Keratinocyte (primary cell): ENCODE measurements around the gene DPH2. TPM values are rescaled to one million over a fixed set of nuclear protein-coding genes. Genes with fewer than 3 reads are reported as not detected.

ENCODE experiments used
- DNase-seq: peaks from one replicate; pipeline ENCODE4 v3.0.0-alpha.2; 2011; ENCODE audit warnings: low read depth, missing footprints, low spot score
- FAIRE-seq: peaks from 2 replicates; lab custom pipeline; 2011; peaks lifted over from hg19 to GRCh38; lab: Jason Lieb, UNC
- H2AFZ ChIP-seq: 2 replicates; pipeline ENCODE4 v1.6.0; 2012; ENCODE audit warnings: low read length, control low read depth, inconsistent platforms; ENCODE audit not compliant: control insufficient read depth
- H3K27ac ChIP-seq: 2 replicates; pipeline ENCODE4 v1.5.1; 2011; ENCODE audit warnings: low read length; ENCODE audit not compliant: control insufficient read depth, insufficient read depth
- H3K27me3 ChIP-seq: 3 replicates; pipeline ENCODE4 v1.6.0; 2011; ENCODE audit warnings: low read length; ENCODE audit not compliant: control insufficient read depth, insufficient read depth; ENCODE audit errors: extremely low read depth
- H3K36me3 ChIP-seq, 2 experiments: 2 replicates in 1 of 2; 3 replicates in 1 of 2; pipeline ENCODE4 v1.5.1; 2011; ENCODE audit warnings: low read length in 2 of 2, mild to moderate bottlenecking in 1 of 2; ENCODE audit not compliant: control insufficient read depth in 2 of 2, insufficient read depth in 2 of 2; ENCODE audit errors: extremely low read depth in 1 of 2
- H3K4me1 ChIP-seq: 3 replicates; pipeline ENCODE4 v1.5.1; 2011; ENCODE audit warnings: low read length; ENCODE audit not compliant: control insufficient read depth, insufficient read depth; ENCODE audit errors: extremely low read depth
- H3K4me2 ChIP-seq: 3 replicates; pipeline ENCODE4 v1.6.0; 2011; ENCODE audit warnings: low read depth, low read length; ENCODE audit not compliant: control insufficient read depth, insufficient read depth; ENCODE audit errors: extremely low read depth
- H3K4me3 ChIP-seq, 3 experiments: fragments of 200-600 bp in 1 of 3; sonication (generic) in 1 of 3; 2 replicates in 2 of 3; 3 replicates in 1 of 3; pipeline ENCODE4 v1.5.1; 2011 to 2016; ENCODE audit warnings: low read length in 3 of 3, mild to moderate bottlenecking in 3 of 3, control low read depth in 2 of 3, inconsistent platforms in 1 of 3, low read depth in 1 of 3, mixed read lengths in 1 of 3, mixed run types in 1 of 3, moderate library complexity in 1 of 3; ENCODE audit not compliant: control insufficient read depth in 2 of 3, insufficient read depth in 2 of 3; ENCODE audit errors: extremely low read depth in 1 of 3
- H3K79me2 ChIP-seq: 2 replicates; pipeline ENCODE4 v1.6.0; 2012; ENCODE audit warnings: low read length; ENCODE audit not compliant: control insufficient read depth, insufficient read depth
- H3K9ac ChIP-seq: 3 replicates; pipeline ENCODE4 v1.6.0; 2011; ENCODE audit warnings: low read length; ENCODE audit not compliant: control insufficient read depth, insufficient read depth; ENCODE audit errors: extremely low read depth
- H3K9me1 ChIP-seq: 3 replicates; pipeline ENCODE4 v1.6.0; 2011; ENCODE audit warnings: low read length; ENCODE audit not compliant: control insufficient read depth, insufficient read depth; ENCODE audit errors: extremely low read depth
- H3K9me3 ChIP-seq: 2 replicates; pipeline ENCODE4 v1.5.1; 2012; ENCODE audit warnings: low read depth, low read length; ENCODE audit not compliant: control insufficient read depth
- H4K20me1 ChIP-seq: 3 replicates; pipeline ENCODE4 v1.6.0; 2011; ENCODE audit warnings: low read length; ENCODE audit not compliant: control insufficient read depth, insufficient read depth; ENCODE audit errors: extremely low read depth
- CTCF ChIP-seq, 3 experiments: IDR thresholded peaks in 1 of 3; conservative IDR thresholded peaks in 1 of 3; optimal IDR thresholded peaks in 1 of 3; 2 replicates in 2 of 3; 3 replicates in 1 of 3; pipeline versions ENCODE3 to v1.5.1; 2011; ENCODE audit warnings: low read length in 3 of 3, mild to moderate bottlenecking in 3 of 3, moderate library complexity in 2 of 3, control low read depth in 1 of 3, inconsistent platforms in 1 of 3; ENCODE audit not compliant: insufficient read depth in 2 of 3; ENCODE audit errors: extremely low read depth in 1 of 3
- EZH2 ChIP-seq: IDR thresholded peaks from one replicate; pipeline ENCODE4 v1.6.1; 2012; ENCODE audit warnings: inconsistent platforms, mild to moderate bottlenecking, low read length, moderate library complexity
- dilution Hi-C: fragments of 300-500 bp; cut with MboI; formaldehyde crosslinking; loops from one replicate; pipeline ENCODE4 v1.7.0; 2020; ENCODE audit warnings: low sequenced_read_pairs; ENCODE audit not compliant: extremely low pct_ligation_motif_present
- polyA plus RNA-seq, 5 experiments: library from polyadenylated mRNA; depleted of rRNA in 3 of 5; stranded (reverse) in 3 of 5; stranded (forward) in 1 of 5; unstranded in 1 of 5; fragments of >200 nt; gene quantifications; 1 replicate in 1 of 5; 2 replicates in 3 of 5; 3 replicates in 1 of 5; pipeline versions ENCODE4 v1.2.1 to v1.2.3, GENCODE V29; 2011 to 2012; ENCODE audit warnings: missing spikeins in 2 of 5, low read depth in 1 of 5, low replicate concordance in 1 of 5

DPH2 gene
- polyA plus RNA-seq, 1 donor (not counting 4 experiments of a cell fraction or from before 2014, with no cell fraction given) = 30.3 TPM

- Histone ChIP-seq H3K4me2 (peak overlapping the region; percentile 89), H3K9me3 (no peaks in the 10 kb centered on the region), H3K9me1 (no peaks in the 10 kb centered on the region), H4K20me1 (peaks cover 5% of the 10 kb centered on the region), H3K36me3 (peaks cover 10 to 12% of the 10 kb centered on the region in 2 experiments), H3K4me1 (peaks cover 21% of the 10 kb centered on the region), H3K4me3 (peak overlapping the region; percentile 72 to 85 (median 79)), H2AFZ (peak overlapping the region; percentile 82), H3K27me3 (no peaks in the 10 kb centered on the region), H3K79me2 (peaks cover 44% of the 10 kb centered on the region), H3K27ac (peak overlapping the region; percentile 97), H3K9ac (peak overlapping the region; percentile 98)
- no peak for TF ChIP-seq EZH2
- TF ChIP-seq CTCF (optimal IDR thresholded peaks at IDR 0.05 in 1 of 3, IDR thresholded peaks at IDR 0.05 in 1 of 3, conservative IDR thresholded peaks at IDR 0.05 in 1 of 3; ENCODE audit: extremely low read depth in 1 of 3, insufficient read depth in 2 of 3, low read length in 3 of 3) = no peak
- DNase-seq (no peak), FAIRE-seq (no peak)
- dilution Hi-C loops = loop anchor here (25.0 kb wide), 2 partner anchors 108 to 233 kb away; partner anchors contain the start of gene ST3GAL3
These were observed 24.1 kb upstream of the DPH2 start for GRCh38 chr1:43945674-43946235.

GRCh38 chr1:43946236-43947060 is 23.4 kb upstream of the DPH2 start, which contains the start of gene IPO13:
Gene IPO13 (plus strand): TSS chr1:43946950. CDS start chr1:43947601, 651 bp downstream.
- Histone ChIP-seq H4K20me1 (peaks cover 5% of the 10 kb centered on the region), H3K4me1 (peaks cover 24% of the 10 kb centered on the region), H3K9me3 (no peaks in the 10 kb centered on the region), H2AFZ (peak within 1 kb of the TSS; percentile 94), H3K27ac (peak within 1 kb of the TSS; percentile 97), H3K27me3 (no peaks in the 10 kb centered on the region), H3K79me2 (peaks cover 51% of the 10 kb centered on the region), H3K4me2 (peak within 1 kb of the TSS; percentile 89), H3K9ac (peak within 1 kb of the TSS; percentile 98), H3K9me1 (no peaks in the 10 kb centered on the region), H3K36me3 (peaks cover 10 to 15% of the 10 kb centered on the region in 2 experiments), H3K4me3 (peak within 1 kb of the TSS; percentile 72 to 85 (median 79))
- DNase-seq (peak; percentile 81), FAIRE-seq (no peak)
- dilution Hi-C loops = loop anchor here (25.0 kb wide), 2 partner anchors 109 to 234 kb away; partner anchors contain the start of gene ST3GAL3
- TF ChIP-seq CTCF (optimal IDR thresholded peaks at IDR 0.05 in 1 of 3, IDR thresholded peaks at IDR 0.05 in 1 of 3, conservative IDR thresholded peaks at IDR 0.05 in 1 of 3; ENCODE audit: extremely low read depth in 1 of 3, insufficient read depth in 2 of 3, low read length in 3 of 3) = peak; percentile 50 to 86 (median 79)
- TF ChIP-seq EZH2 = no peak
